ENCODE data around the gene KLRK1.
"Not testable (repeated sequence)": the region's sequence is repeated elsewhere in the genome, so short reads cannot be mapped to it uniquely, and the experiment has no call there.

Gene KLRK1

GRCh38 chr12:10389904-10390303, at the start of gene KLRK1:
Gene KLRK1, minus strand, starts transcription at chr12:10390041. Its CDS starts 1,231 bp downstream, at chr12:10388810.
- no peak for DNase-seq (ENCODE audit: low read depth in 2 of 2)

- DNase-seq (ENCODE audit: low read depth in 2 of 2): not testable (repeated sequence)
These were observed 47.8 kb upstream of the KLRK1 start for GRCh38 chr12:10437601-10438000.

- DNase-seq (ENCODE audit: low read depth in 2 of 2): not testable (repeated sequence)
These were observed 46.0 kb upstream of the KLRK1 start, which contains the start of gene KLRC2 for GRCh38 chr12:10435816-10436215. Gene KLRC2, minus strand, starts transcription at chr12:10436010. Its CDS starts 24 bp downstream, at chr12:10435986.

GRCh38 chr12:10430623-10431022, 40.8 kb upstream of the KLRK1 start:
- DNase-seq (ENCODE audit: low read depth in 2 of 2): not testable (repeated sequence)

GRCh38 chr12:10425938-10426337, 36.1 kb upstream of the KLRK1 start:
- DNase-seq (ENCODE audit: low read depth in 2 of 2): not testable (repeated sequence)

GRCh38 chr12:10424260-10424899, 34.5 kb upstream of the KLRK1 start:
- DNase-seq (ENCODE audit: low read depth in 2 of 2): not testable (repeated sequence)

- DNase-seq (ENCODE audit: low read depth in 2 of 2): not testable (repeated sequence)
These were observed 32.3 kb upstream of the KLRK1 start for GRCh38 chr12:10422159-10422558.

- DNase-seq (ENCODE audit: low read depth in 2 of 2): not testable (repeated sequence)
These were observed 30.5 kb upstream of the KLRK1 start, which contains the start of gene KLRC3 for GRCh38 chr12:10420334-10420733. Gene KLRC3, minus strand, starts transcription at chr12:10420595. Its CDS starts 45 bp downstream, at chr12:10420550.

GRCh38 chr12:10409392-10409791, 19.6 kb upstream of the KLRK1 start, which contains the start of gene KLRC4:
Gene KLRC4, minus strand, starts transcription at chr12:10409757. Its CDS starts 182 bp downstream, at chr12:10409575.
- DNase-seq (ENCODE audit: low read depth in 2 of 2): no peak

GRCh38 chr12:10408842-10409241, 19.0 kb upstream of the KLRK1 start:
- no peak for DNase-seq (ENCODE audit: low read depth in 2 of 2)

- DNase-seq (ENCODE audit: low read depth in 2 of 2): no peak
These were observed 16.9 kb upstream of the KLRK1 start for GRCh38 chr12:10406725-10407124.

- no peak for DNase-seq (ENCODE audit: low read depth in 2 of 2)
These were observed 15.5 kb upstream of the KLRK1 start for GRCh38 chr12:10405294-10405693.

GRCh38 chr12:10404798-10405197, 15.0 kb upstream of the KLRK1 start:
- no peak for DNase-seq (ENCODE audit: low read depth in 2 of 2)

- DNase-seq (ENCODE audit: low read depth in 2 of 2): no peak
These were observed 11.0 kb upstream of the KLRK1 start for GRCh38 chr12:10400829-10401228.

- DNase-seq (ENCODE audit: low read depth in 2 of 2): no peak
These were observed 8.3 kb upstream of the KLRK1 start for GRCh38 chr12:10398168-10398567.

GRCh38 chr12:10397296-10397695, 7.5 kb upstream of the KLRK1 start:
- DNase-seq (ENCODE audit: low read depth in 2 of 2): no peak

- DNase-seq (ENCODE audit: low read depth in 2 of 2): not testable (repeated sequence)
These were observed 6.3 kb upstream of the KLRK1 start for GRCh38 chr12:10396176-10396575.

GRCh38 chr12:10395390-10395998, 5.7 kb upstream of the KLRK1 start:
- no peak for DNase-seq (ENCODE audit: low read depth in 2 of 2)

- not testable (repeated sequence) for DNase-seq (ENCODE audit: low read depth in 2 of 2)
These were observed 4.8 kb upstream of the KLRK1 start for GRCh38 chr12:10394531-10395152.

GRCh38 chr12:10393291-10393690, 3.5 kb upstream of the KLRK1 start:
- DNase-seq (ENCODE audit: low read depth in 2 of 2): no peak

- DNase-seq (ENCODE audit: low read depth in 2 of 2): peak in 1 of 2 donors; percentile 24
These were observed 2.6 kb upstream of the KLRK1 start for GRCh38 chr12:10392394-10392930.

- not testable (repeated sequence) for DNase-seq (ENCODE audit: low read depth in 2 of 2)
These were observed 1.1 kb upstream of the KLRK1 start for GRCh38 chr12:10390991-10391390.

All from stimulated activated CD8-positive, alpha-beta memory T cell treated with anti-CD3 and anti-CD28 coated beads, Interleukin-7, amount 100 ng/mL, for 4 hours (primary cell).